Liver (tissue), 9 donors: ENCODE data around the gene ZNF678. TPM values are rescaled to one million over a fixed set of nuclear protein-coding genes. Genes with fewer than 3 reads are reported as not detected.
A peak's percentile ranks its signal among the peaks of the same experiment; 100 is the strongest.

ENCODE experiments used
- DNase-seq: peaks from one replicate; pipeline ENCODE4 v3.0.0-alpha.2; 2017; ENCODE audit warnings: low spot score
- H3K27ac ChIP-seq, 2 donors: one replicate each; pipeline ENCODE4 v1.7.0; 2013; ENCODE audit warnings: inconsistent platforms in 2 of 2, low read length in 2 of 2, control low read depth in 1 of 2, low read depth in 1 of 2, mild to moderate bottlenecking in 1 of 2
- H3K27me3 ChIP-seq, 4 donors: one replicate each; pipeline versions ENCODE4 v1.6.1 to v1.7.0; 2013; ENCODE audit warnings: low read length in 3 of 4, inconsistent platforms in 1 of 4, mild to moderate bottlenecking in 1 of 4, moderate library complexity in 1 of 4; ENCODE audit not compliant: control insufficient read depth in 4 of 4, insufficient read depth in 4 of 4
- H3K36me3 ChIP-seq, 4 donors: one replicate each; pipeline versions ENCODE4 v1.6.1 to v1.7.0; 2013; ENCODE audit warnings: low read length in 3 of 4, mild to moderate bottlenecking in 3 of 4, low read depth in 1 of 4, moderate library complexity in 1 of 4; ENCODE audit not compliant: control insufficient read depth in 4 of 4, insufficient read depth in 3 of 4
- H3K4me1 ChIP-seq, 4 donors: one replicate each; pipeline versions ENCODE4 v1.6.1 to v1.7.0; 2013; ENCODE audit warnings: low read length in 3 of 4, mild to moderate bottlenecking in 3 of 4, moderate library complexity in 1 of 4; ENCODE audit not compliant: control insufficient read depth in 4 of 4, insufficient read depth in 4 of 4
- H3K4me3 ChIP-seq, 3 donors: one replicate each; pipeline versions ENCODE4 v1.6.1 to v1.7.0; 2013; ENCODE audit warnings: low read length in 3 of 3, control low read depth in 1 of 3, low read depth in 1 of 3, mild to moderate bottlenecking in 1 of 3
- H3K9ac ChIP-seq, 2 donors: one replicate each; pipeline ENCODE4 v1.7.0; 2013; ENCODE audit warnings: low read length in 2 of 2, mild to moderate bottlenecking in 2 of 2, moderate library complexity in 2 of 2, control low read depth in 1 of 2, low read depth in 1 of 2
- H3K9me3 ChIP-seq, 4 donors: one replicate each; pipeline versions ENCODE4 v1.6.1 to v1.7.0; 2013; ENCODE audit warnings: low read length in 3 of 4; ENCODE audit not compliant: control insufficient read depth in 4 of 4
- EGR1 ChIP-seq, 2 donors: IDR thresholded peaks; 2 replicates each; pipeline ENCODE4 v1.6.1; 2016 to 2018; ENCODE audit warnings: antibody characterized with exemption in 2 of 2, low read depth in 2 of 2
- FOXA1 ChIP-seq: IDR thresholded peaks from 2 replicates; pipeline ENCODE4 v1.6.1; 2016; ENCODE audit warnings: antibody characterized with exemption
- FOXA2 ChIP-seq: IDR thresholded peaks from 2 replicates; pipeline ENCODE4 v1.6.1; 2016; ENCODE audit warnings: antibody characterized with exemption
- GABPA ChIP-seq, 2 donors: IDR thresholded peaks in 1 of 2; conservative IDR thresholded peaks in 1 of 2; 2 replicates each; pipeline ENCODE4 v1.6.1; 2016; ENCODE audit warnings: antibody characterized with exemption in 2 of 2, mild to moderate bottlenecking in 1 of 2, moderate library complexity in 1 of 2
- HNF4A ChIP-seq, 2 donors: conservative IDR thresholded peaks; 2 replicates each; pipeline ENCODE4 v1.6.1; 2016; ENCODE audit warnings: antibody characterized with exemption in 2 of 2, mild to moderate bottlenecking in 2 of 2
- HNF4G ChIP-seq: IDR thresholded peaks from 2 replicates; pipeline ENCODE4 v1.6.1; 2016; ENCODE audit warnings: antibody characterized with exemption
- JUND ChIP-seq, 2 donors: IDR thresholded peaks; 2 replicates each; pipeline ENCODE4 v1.6.1; 2016; ENCODE audit warnings: antibody characterized with exemption in 2 of 2
- NR2F2 ChIP-seq: IDR thresholded peaks from 2 replicates; pipeline ENCODE4 v1.6.1; 2016; ENCODE audit warnings: antibody characterized with exemption
- RAD21 ChIP-seq, 2 donors: IDR thresholded peaks; 2 replicates each; pipeline ENCODE4 v1.6.1; 2016; ENCODE audit warnings: antibody characterized with exemption in 2 of 2, mild to moderate bottlenecking in 2 of 2
- RXRA ChIP-seq, 2 donors: IDR thresholded peaks; 2 replicates each; pipeline ENCODE4 v1.6.1; 2017 to 2018; ENCODE audit warnings: antibody characterized with exemption in 2 of 2, mild to moderate bottlenecking in 1 of 2
- SP1 ChIP-seq: IDR thresholded peaks from 2 replicates; pipeline ENCODE4 v1.6.1; 2018; ENCODE audit warnings: antibody characterized with exemption, mild to moderate bottlenecking
- TAF1 ChIP-seq: conservative IDR thresholded peaks from 2 replicates; pipeline ENCODE4 v1.6.1; 2016; ENCODE audit warnings: antibody characterized with exemption, mild to moderate bottlenecking
- YY1 ChIP-seq: IDR thresholded peaks from 2 replicates; pipeline ENCODE4 v1.6.1; 2016; ENCODE audit warnings: antibody characterized with exemption, mild to moderate bottlenecking
- WGBS: extraction: QIAGEN DNeasy Blood & Tissue Kit; methylation state at CpG from one replicate; pipeline ENCODE4 v1.1.7; 2013; 5-methylcytosine and 5-hydroxymethylcytosine counted together
- polyA plus RNA-seq, 2 donors: library from polyadenylated mRNA; stranded (reverse) in 1 of 2; unstranded in 1 of 2; fragments of 200-250 nt in 1 of 2; fragments of >200 nt in 1 of 2; fragmentation: Nextera tagmentation in 1 of 2; extraction: Ambion mirVana in 1 of 2; gene quantifications; one replicate each; pipeline versions ENCODE4 v1.2.1 to v1.2.3, GENCODE V29; 2013 to 2015
- total RNA-seq, 2 donors: library from RNA; depleted of rRNA; stranded (reverse); fragments of >200 nt; gene quantifications; one replicate each; pipeline ENCODE4 v1.2.3, GENCODE V29; 2014
- TF ChIP-seq, protein P1 (sequence below): IDR thresholded peaks from 2 replicates; pipeline ENCODE4 v1.6.1; 2016; ENCODE audit warnings: antibody characterized with exemption
- TF ChIP-seq, protein P2 (sequence below): IDR thresholded peaks from 2 replicates; pipeline ENCODE4 v1.6.1; 2016; ENCODE audit warnings: antibody characterized with exemption
- TF ChIP-seq, protein P3 (sequence below): fragments of 150-350 bp; IDR thresholded peaks from 2 replicates; pipeline ENCODE4 v1.5.1; 2017; ENCODE audit warnings: improper control_type of control experiment, low read depth, low read length; ENCODE audit not compliant: missing input control
- TF ChIP-seq, protein P4 (sequence below): IDR thresholded peaks from 2 replicates; pipeline ENCODE4 v1.6.1; 2016; ENCODE audit warnings: antibody characterized with exemption
- TF ChIP-seq, protein P5 (sequence below): IDR thresholded peaks from 2 replicates; pipeline ENCODE4 v1.6.1; 2016; ENCODE audit warnings: antibody characterized with exemption, mild to moderate bottlenecking
- donor health status: healthy.
- donor health status: healthy.
- donor health status: healthy.
- donor health status: healthy.
- donor health status: healthy.

ZNF678 gene
- total and polyA plus RNA-seq, 4 donors, result 0.76 to 16.6 (median 4.2) TPM

DNA sequence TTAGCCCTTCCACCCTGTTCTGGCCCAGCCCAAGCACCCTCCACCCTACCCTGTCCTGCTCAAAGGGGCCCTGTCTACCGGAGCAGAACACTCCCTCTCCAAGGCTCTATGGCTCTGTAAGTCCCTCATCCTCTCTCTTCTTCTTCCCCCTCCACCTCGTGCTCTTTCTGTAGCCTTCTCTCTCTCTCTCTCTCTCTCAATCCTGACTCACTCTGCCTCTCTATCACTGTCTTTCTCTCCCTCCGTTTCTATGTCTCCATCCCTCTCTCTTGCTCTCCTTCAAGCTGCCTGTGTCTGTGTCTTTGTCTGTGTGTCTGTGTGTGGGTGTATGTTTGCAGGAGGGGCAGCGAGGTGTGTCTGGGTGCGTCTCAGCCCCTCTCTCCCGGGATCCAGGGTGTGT is 1.3 kb upstream of the ZNF678 start:
- WGBS, result 86% methylated on average over 6 of the region's 6 CpGs
- peaks cover 0 to 2% (median 0%) of the 10 kb centered on the region in 4 donors for H3K36me3 ChIP-seq
- TF ChIP-seq YY1 (no peak), SP1 (no peak), GABPA (IDR thresholded peaks at IDR 0.05 in 1 of 2, conservative IDR thresholded peaks at IDR 0.05 in 1 of 2) (no peak), FOXA2 (no peak), RAD21 (IDR thresholded peaks at IDR 0.05) (no peak), JUND (IDR thresholded peaks at IDR 0.05) (no peak), TAF1 (no peak), HNF4A (conservative IDR thresholded peaks at IDR 0.05) (no peak), EGR1 (IDR thresholded peaks at IDR 0.05; ENCODE audit: low read depth in 2 of 2) (no peak), RXRA (IDR thresholded peaks at IDR 0.05) (no peak), NR2F2 (no peak), FOXA1 (no peak), HNF4G (no peak)
- TF ChIP-seq, protein P1, sequence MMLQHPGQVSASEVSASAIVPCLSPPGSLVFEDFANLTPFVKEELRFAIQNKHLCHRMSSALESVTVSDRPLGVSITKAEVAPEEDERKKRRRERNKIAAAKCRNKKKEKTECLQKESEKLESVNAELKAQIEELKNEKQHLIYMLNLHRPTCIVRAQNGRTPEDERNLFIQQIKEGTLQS, result no peak
- TF ChIP-seq, protein P2, sequence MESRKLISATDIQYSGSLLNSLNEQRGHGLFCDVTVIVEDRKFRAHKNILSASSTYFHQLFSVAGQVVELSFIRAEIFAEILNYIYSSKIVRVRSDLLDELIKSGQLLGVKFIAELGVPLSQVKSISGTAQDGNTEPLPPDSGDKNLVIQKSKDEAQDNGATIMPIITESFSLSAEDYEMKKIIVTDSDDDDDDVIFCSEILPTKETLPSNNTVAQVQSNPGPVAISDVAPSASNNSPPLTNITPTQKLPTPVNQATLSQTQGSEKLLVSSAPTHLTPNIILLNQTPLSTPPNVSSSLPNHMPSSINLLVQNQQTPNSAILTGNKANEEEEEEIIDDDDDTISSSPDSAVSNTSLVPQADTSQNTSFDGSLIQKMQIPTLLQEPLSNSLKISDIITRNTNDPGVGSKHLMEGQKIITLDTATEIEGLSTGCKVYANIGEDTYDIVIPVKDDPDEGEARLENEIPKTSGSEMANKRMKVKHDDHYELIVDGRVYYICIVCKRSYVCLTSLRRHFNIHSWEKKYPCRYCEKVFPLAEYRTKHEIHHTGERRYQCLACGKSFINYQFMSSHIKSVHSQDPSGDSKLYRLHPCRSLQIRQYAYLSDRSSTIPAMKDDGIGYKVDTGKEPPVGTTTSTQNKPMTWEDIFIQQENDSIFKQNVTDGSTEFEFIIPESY, result no peak
- TF ChIP-seq, protein P3, sequence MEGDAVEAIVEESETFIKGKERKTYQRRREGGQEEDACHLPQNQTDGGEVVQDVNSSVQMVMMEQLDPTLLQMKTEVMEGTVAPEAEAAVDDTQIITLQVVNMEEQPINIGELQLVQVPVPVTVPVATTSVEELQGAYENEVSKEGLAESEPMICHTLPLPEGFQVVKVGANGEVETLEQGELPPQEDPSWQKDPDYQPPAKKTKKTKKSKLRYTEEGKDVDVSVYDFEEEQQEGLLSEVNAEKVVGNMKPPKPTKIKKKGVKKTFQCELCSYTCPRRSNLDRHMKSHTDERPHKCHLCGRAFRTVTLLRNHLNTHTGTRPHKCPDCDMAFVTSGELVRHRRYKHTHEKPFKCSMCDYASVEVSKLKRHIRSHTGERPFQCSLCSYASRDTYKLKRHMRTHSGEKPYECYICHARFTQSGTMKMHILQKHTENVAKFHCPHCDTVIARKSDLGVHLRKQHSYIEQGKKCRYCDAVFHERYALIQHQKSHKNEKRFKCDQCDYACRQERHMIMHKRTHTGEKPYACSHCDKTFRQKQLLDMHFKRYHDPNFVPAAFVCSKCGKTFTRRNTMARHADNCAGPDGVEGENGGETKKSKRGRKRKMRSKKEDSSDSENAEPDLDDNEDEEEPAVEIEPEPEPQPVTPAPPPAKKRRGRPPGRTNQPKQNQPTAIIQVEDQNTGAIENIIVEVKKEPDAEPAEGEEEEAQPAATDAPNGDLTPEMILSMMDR, result no peak
- TF ChIP-seq, protein P4, sequence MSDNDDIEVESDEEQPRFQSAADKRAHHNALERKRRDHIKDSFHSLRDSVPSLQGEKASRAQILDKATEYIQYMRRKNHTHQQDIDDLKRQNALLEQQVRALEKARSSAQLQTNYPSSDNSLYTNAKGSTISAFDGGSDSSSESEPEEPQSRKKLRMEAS, result no peak
- TF ChIP-seq, protein P5, sequence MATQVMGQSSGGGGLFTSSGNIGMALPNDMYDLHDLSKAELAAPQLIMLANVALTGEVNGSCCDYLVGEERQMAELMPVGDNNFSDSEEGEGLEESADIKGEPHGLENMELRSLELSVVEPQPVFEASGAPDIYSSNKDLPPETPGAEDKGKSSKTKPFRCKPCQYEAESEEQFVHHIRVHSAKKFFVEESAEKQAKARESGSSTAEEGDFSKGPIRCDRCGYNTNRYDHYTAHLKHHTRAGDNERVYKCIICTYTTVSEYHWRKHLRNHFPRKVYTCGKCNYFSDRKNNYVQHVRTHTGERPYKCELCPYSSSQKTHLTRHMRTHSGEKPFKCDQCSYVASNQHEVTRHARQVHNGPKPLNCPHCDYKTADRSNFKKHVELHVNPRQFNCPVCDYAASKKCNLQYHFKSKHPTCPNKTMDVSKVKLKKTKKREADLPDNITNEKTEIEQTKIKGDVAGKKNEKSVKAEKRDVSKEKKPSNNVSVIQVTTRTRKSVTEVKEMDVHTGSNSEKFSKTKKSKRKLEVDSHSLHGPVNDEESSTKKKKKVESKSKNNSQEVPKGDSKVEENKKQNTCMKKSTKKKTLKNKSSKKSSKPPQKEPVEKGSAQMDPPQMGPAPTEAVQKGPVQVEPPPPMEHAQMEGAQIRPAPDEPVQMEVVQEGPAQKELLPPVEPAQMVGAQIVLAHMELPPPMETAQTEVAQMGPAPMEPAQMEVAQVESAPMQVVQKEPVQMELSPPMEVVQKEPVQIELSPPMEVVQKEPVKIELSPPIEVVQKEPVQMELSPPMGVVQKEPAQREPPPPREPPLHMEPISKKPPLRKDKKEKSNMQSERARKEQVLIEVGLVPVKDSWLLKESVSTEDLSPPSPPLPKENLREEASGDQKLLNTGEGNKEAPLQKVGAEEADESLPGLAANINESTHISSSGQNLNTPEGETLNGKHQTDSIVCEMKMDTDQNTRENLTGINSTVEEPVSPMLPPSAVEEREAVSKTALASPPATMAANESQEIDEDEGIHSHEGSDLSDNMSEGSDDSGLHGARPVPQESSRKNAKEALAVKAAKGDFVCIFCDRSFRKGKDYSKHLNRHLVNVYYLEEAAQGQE, result no peak
- no peak overlapping the region for H3K27ac ChIP-seq
- H3K9ac ChIP-seq, result no peak overlapping the region
- H3K27me3 ChIP-seq, result peaks cover 0 to 10% (median 2%) of the 10 kb centered on the region in 4 donors
- H3K4me1 ChIP-seq, result peaks cover 0 to 5% (median under 1%) of the 10 kb centered on the region in 4 donors
- DNase-seq, result no peak
- H3K4me3 ChIP-seq, result peak overlapping the region in 1 of 3 donors; percentile 10
- H3K9me3 ChIP-seq, result peaks cover 9 to 44% (median 18%) of the 10 kb centered on the region in 4 donors
